ENCODE measurements around the gene CCDC13. TPM values are rescaled to one million over a fixed set of nuclear protein-coding genes. Genes with fewer than 3 reads are reported as not detected.
A peak's percentile ranks its signal among the peaks of the same experiment; 100 is the strongest.

CCDC13 gene
- total and polyA plus RNA-seq, 2 of the 13 experiments (the other 11 are each of a cell fraction or from before 2014, with no cell fraction given): 0.22 to 0.51 TPM

- TF ChIP-seq DPF2 (CRISPR knock-in tag; IDR thresholded peaks at IDR 0.05; ENCODE audit: borderline replicate concordance, low read depth) (no peak), ZNF251 (CRISPR knock-in tag; IDR thresholded peaks at IDR 0.05) (no peak), FIP1L1 (IDR thresholded peaks at IDR 0.05; ENCODE audit: borderline replicate concordance, insufficient read depth, low read depth, low read length) (no peak), BCL3 (CRISPR knock-in tag; IDR thresholded peaks at IDR 0.05) (no peak), RAD21 (CRISPR knock-in tag; IDR thresholded peaks at IDR 0.05) (0 out of 2 replicates have a peak, but pooled peaks have one; percentile 8), ZNF276 (CRISPR knock-in tag; IDR thresholded peaks at IDR 0.05; ENCODE audit: low read depth) (no peak), POGZ (CRISPR knock-in tag; IDR thresholded peaks at IDR 0.05) (no peak), GLMP (CRISPR knock-in tag; IDR thresholded peaks at IDR 0.05; ENCODE audit: borderline replicate concordance) (no peak), EHMT2 (IDR thresholded peaks at IDR 0.05; ENCODE audit: borderline replicate concordance, low read depth, low read length) (no peak), ZFP91 (CRISPR knock-in tag; IDR thresholded peaks at IDR 0.05; ENCODE audit: borderline replicate concordance) (no peak), ZEB1 (IDR thresholded peaks at IDR 0.05; ENCODE audit: insufficient replicate concordance, low read depth) (no peak), STAT5B (CRISPR knock-in tag; IDR thresholded peaks at IDR 0.05) (no peak), MEIS2 (CRISPR knock-in tag; IDR thresholded peaks at IDR 0.05) (0 out of 2 replicates have a peak, but pooled peaks have one; percentile 39), SAP130 (CRISPR knock-in tag; IDR thresholded peaks at IDR 0.05; ENCODE audit: low read depth) (no peak), MXD1 (CRISPR knock-in tag; IDR thresholded peaks at IDR 0.05) (no peak), FOXM1 (CRISPR knock-in tag; IDR thresholded peaks at IDR 0.05) (no peak), MYNN (CRISPR knock-in tag; IDR thresholded peaks at IDR 0.05; ENCODE audit: low read depth) (peak; percentile 38; the same call in 1 of the 2 replicates), ZNF556 (CRISPR knock-in tag; IDR thresholded peaks at IDR 0.05; ENCODE audit: borderline replicate concordance) (0 out of 2 replicates have a peak, but pooled peaks have one; percentile 5), ELF1 (CRISPR knock-in tag; IDR thresholded peaks at IDR 0.05) (peak; percentile 50; the same call in 1 of the 2 replicates), TERF1 (CRISPR knock-in tag; IDR thresholded peaks at IDR 0.05) (no peak)
These were observed 30.5 kb upstream of the CCDC13 start (continued) for GRCh38 chr3:42803414-42804105.

All from HepG2 (cell line).